ENCODE measurements around the gene MYBBP1A.
"Not testable (repeated sequence)": the region's sequence is repeated elsewhere in the genome, so short reads cannot be mapped to it uniquely, and the experiment has no call there.

Gene MYBBP1A

GRCh38 chr17:4554997-4555799, at the start of gene MYBBP1A:
MYBBP1A (minus strand) TSS chr17:4555384; CDS start chr17:4555324, 60 bp downstream.
- DNase-seq: peak; percentile 94

DNA sequence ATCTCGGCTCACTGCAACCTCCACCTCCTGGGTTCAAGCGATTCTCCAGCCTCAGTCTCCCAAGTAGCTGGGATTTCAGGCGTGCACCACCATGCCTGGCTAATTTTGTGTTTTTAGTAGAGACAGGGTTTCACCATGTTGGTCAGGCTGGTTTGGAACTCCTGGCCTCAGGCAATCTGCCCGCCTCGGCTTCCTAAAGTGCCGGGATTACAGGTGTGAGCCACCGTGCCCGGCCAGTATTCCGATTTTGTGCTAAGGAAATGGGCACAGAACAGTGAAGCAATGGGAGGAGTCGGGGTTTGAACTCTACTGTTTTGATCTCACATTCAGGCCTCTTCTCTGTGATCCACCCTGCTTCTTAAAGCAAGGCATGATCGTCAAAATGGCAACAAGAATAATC, 49.6 kb upstream of the MYBBP1A start:
- DNase-seq: not testable (repeated sequence)

- DNase-seq: no peak
Observed at GRCh38 chr17:4604111-4604644, 49.0 kb upstream of the MYBBP1A start.

DNA sequence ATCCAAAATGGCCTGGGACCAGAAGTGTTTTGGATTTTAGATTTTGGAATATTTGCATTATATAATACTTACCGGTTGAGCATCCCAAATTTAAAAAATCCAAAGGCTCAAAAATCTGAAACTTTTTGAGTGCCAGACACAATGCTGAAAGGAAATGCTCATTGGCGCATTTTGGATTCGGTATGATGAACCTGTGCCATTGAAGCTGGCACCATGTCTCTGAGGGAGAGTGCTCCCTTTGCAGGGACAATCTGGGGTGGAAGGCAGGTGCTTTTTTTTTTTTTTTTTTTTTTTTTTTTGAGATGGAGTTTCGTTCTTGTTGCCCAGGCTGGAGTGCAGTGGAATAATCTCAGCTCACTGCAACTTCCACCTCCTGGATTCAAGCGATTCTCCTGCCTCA, 46.9 kb upstream of the MYBBP1A start:
- DNase-seq: no peak

- DNase-seq: no peak
Observed at GRCh38 chr17:4601326-4601725, 46.1 kb upstream of the MYBBP1A start.

- no peak for DNase-seq
Observed at GRCh38 chr17:4600563-4600962, 45.4 kb upstream of the MYBBP1A start.

DNA sequence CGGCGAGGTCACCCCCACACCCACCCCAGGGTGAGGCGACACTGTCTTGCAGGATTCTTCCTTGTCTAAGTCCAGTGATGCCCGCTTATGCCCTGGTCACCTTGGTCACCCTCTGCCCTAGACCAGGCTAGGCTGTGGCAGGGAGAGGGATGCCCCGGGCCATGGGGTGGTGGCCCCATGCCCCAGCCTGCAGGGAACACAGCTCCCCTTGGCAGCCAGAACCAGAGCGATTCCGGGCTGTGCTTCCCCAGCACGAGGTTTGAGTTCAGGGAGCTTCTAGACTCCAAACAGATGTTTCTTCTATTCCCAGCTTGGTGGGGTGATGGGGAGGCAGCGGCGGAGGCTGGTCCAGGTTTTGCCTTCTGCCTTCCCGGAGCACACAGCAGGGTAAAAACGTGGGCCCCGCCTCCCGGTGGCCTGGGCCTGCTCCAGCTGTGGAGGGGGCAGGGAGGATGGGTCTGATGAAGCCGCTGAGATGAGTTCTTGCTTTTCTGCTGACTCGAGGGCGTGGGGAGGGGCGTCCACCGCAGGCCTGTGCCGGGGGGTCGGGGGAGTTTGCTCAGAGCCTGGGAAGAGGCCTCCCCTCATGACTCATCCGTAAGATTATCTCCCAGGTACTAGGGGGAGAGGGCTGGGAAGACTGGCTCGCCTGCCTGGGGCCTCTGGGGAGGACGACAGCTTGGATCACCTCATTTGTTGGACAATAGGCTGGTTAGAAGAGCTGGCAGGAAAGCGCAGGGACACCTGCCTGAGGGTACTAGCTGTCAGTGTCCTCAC, 44.5 kb upstream of the MYBBP1A start:
- no peak for DNase-seq

- DNase-seq: no peak
Observed at GRCh38 chr17:4598776-4599504, 43.8 kb upstream of the MYBBP1A start.

GRCh38 chr17:4597975-4598374, 42.8 kb upstream of the MYBBP1A start:
- DNase-seq: no peak

- DNase-seq: no peak
Observed at GRCh38 chr17:4596636-4597380, 41.6 kb upstream of the MYBBP1A start.

DNA sequence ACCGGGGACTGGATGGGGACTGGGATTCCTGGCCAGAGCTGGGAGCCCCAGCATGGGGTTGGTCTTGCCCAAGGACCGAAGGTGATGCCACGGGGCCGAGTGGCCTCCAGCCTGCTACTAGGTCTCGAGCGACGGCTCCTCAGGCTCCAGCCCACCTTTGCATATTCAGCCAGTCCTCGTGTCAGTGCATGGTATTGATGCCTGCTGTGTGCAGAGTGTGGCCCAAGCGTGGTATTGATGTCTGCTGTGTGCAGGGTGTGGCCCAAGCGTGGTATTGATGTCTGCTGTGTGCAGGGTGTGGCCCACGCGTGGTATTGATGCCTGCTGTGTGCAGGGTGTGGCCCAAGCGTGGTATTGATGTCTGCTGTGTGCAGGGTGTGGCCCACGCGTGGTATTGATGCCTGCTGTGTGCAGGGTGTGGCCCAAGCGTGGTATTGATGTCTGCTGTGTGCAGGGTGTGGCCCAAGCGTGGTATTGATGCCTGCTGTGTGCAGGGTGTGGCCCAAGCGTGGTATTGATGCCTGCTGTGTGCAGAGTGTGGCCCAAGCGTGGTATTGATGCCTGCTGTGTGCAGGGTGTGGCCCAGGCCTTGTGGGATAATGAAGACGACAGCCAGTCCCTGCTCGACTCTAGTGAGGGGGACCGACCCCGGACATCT, 40.6 kb upstream of the MYBBP1A start:
- DNase-seq: not testable (repeated sequence)

GRCh38 chr17:4594931-4595684, 39.9 kb upstream of the MYBBP1A start:
- DNase-seq: peak; percentile 20

DNA sequence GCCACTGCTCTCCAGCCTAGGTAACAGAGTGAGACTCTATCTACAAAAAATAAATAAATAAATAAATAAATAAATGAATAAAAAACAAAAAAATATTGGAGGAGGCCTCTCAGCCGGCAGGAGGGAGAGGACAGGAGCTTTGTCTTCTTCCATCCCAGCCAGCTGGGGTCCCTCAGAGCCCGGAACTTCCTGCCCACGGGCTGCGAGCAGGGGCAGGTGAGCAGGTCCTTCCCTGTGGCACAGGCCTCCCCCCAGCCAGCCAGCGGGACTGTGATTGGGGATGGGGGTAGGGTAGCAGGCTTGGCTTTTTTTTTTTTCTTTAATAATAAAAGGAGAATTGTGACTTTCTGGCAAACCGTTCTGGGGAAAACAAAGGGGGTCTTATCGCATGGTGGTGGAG, 39.2 kb upstream of the MYBBP1A start:
- DNase-seq: no peak

- DNase-seq: no peak
Observed at GRCh38 chr17:4593021-4593421, 37.8 kb upstream of the MYBBP1A start.

DNA sequence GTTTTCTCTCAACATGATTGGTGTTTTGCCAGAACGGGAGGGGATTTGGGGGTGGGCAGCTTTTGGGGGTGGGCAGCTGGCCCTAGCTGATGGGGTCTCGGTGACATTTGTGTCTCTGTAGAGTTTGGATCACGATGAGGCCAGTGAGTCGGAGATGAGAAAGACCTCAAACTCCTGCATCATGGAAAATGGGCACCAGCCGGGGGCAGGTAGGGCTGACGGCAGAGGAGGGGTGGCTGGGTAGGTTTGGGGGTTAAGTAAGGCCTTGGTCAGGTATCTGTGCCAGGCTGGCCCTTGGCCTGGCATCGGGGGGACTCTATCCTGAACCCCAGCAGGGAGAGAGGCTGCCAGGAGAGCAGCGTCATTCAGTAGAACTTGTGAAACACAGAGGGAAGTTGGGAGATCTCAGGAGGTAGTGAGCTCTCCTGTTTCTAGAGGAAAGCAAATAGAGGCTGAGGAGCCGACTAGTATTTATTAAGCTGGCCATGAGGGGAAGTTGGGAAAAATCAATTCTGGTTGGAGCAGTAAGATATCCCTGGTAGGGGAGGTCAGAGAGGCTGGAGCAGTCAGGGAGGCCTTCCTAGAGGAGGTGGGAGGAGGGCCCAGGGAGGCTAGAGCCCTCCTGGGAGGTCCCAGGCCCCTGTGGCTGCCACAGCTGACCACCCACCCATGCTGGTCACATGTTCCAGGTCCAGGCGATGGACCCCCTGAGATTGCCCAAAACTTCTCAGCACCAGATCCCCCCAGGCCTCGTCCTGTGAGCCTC, 37.2 kb upstream of the MYBBP1A start:
- DNase-seq: no peak

DNA sequence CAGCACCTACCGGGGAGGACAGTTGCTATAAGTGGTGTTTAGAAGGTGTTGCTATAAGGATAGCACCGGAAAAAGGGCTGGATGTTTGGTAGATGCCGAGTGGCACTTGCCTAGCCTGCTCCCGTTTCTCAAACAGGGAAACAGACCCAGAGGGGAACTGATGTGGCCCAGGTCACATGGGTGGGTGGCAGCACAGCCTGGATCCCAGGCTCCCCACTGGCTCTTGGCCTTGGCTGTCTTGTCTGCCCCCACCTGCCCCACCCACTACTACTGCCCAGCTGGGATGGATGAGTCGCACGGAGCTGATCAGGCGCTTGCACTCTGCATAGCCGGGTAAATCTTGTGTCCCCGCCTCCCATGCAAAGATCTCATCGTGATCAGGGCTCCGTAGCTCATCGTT, 36.3 kb upstream of the MYBBP1A start:
- no peak for DNase-seq

GRCh38 chr17:4590981-4591453, 35.8 kb upstream of the MYBBP1A start:
- DNase-seq: no peak

DNA sequence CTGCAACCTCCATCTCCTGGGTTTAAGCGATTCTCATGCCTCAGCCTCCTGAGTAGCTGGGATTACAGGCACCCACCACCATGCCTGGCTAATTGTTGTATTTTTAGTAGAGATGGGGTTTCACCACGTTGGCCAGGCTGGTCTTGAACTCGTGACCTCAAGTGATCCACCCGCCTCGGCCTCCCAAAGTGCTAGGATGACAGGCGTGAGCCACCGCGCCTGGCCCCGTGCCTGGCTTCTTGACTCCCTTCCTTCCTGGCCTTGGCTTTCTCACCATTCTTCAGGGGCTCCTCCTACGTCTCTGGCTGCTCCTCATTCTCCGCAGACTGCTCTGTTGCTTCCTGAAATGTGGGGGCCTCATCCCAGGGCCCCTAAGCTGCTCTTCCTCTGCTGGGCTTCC, 34.9 kb upstream of the MYBBP1A start:
- not testable (repeated sequence) for DNase-seq

DNA sequence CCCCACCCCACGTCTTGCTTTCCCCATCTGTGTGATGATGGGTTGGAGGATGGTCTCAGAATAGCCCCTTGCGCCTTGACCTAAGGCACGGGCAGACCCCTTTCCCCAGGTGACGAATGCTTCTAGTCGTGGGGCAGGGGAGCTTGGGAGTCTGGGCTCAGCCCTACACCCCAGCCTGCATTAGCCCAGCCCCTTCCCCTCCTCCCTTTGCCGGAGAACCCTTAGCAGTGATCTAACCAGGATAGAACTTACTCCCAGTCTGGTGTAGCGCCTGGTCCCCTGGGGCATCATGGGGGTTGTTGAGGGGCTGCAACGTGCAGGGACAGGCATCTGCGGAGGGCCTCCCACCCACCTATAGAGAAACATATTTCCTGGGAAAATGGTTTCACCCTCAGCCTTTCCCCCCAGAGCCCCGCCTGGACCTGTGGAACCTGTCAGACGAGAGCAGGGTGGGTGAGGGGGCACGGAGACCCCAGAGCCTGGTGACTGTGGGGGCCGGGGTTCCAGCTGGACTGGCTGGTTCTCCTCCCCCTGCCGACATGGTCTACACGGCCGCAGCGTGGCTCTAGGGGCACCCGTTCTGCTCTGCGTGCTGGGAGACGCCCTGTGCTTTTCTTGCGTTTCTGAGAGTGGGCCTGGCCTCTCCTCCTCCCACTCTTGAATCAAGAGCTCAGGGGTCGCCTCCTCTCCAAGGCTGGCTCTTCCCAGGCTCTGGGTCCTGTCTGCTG, 33.9 kb upstream of the MYBBP1A start:
- DNase-seq: no peak

Measured in activated CD4-positive, alpha-beta T cell treated with anti-CD3 and anti-CD28 coated beads for 1 hour (primary cell).